Esophagus squamous epithelium (tissue), 5 donors: Measurements from ENCODE around the gene DHRS4L2. TPM values are rescaled to one million over a fixed set of nuclear protein-coding genes. Genes with fewer than 3 reads are reported as not detected.

Source experiments
- DNase-seq: peaks from one replicate; lab custom pipeline; 2025; lab: John Stamatoyannopoulos, UW
- H3K27ac ChIP-seq, 4 donors: fragments of 200-600 bp; sonication (generic); one replicate each; pipeline ENCODE4 v1.5.1; 2016 to 2019; ENCODE audit warnings: mild to moderate bottlenecking in 1 of 4
- H3K27me3 ChIP-seq, 4 donors: fragments of 200-600 bp; sonication (generic); 1 replicate in 3 of 4; 2 replicates in 1 of 4; pipeline versions ENCODE4 v1.5.1 to v1.6.0; 2017 to 2021; ENCODE audit warnings: antibody characterized with exemption in 1 of 4
- H3K36me3 ChIP-seq, 3 donors: fragments of 200-600 bp; sonication (generic); one replicate each; pipeline ENCODE4 v1.5.1; 2016 to 2019
- H3K4me1 ChIP-seq, 3 donors: fragments of 200-600 bp; sonication (generic); one replicate each; pipeline ENCODE4 v1.5.1; 2017 to 2019
- H3K4me3 ChIP-seq, 4 donors: fragments of 200-600 bp; sonication (generic); 1 replicate in 3 of 4; 2 replicates in 1 of 4; pipeline ENCODE4 v1.5.1; 2016 to 2019; ENCODE audit warnings: mild to moderate bottlenecking in 2 of 4, moderate library complexity in 1 of 4
- H3K9me3 ChIP-seq, 3 donors: fragments of 200-600 bp; sonication (generic); one replicate each; pipeline ENCODE4 v1.5.1; 2016 to 2019
- POLR2A ChIP-seq, 4 donors: fragments of 450-650 bp; IDR thresholded peaks; one replicate each; pipeline ENCODE4 v1.6.1; 2017; ENCODE audit warnings: antibody characterized with exemption in 4 of 4, mild to moderate bottlenecking in 4 of 4, moderate library complexity in 3 of 4
- WGBS, 2 donors: methylation state at CpG; one replicate each; pipeline ENCODE4 v1.1.5; 2018; 5-methylcytosine and 5-hydroxymethylcytosine counted together
- intact Hi-C: fragments of 100-400 bp; cut with DNase I; formaldehyde crosslinking; loops from one replicate; pipeline ENCODE4 v1.15.0; 2022
- total RNA-seq, 4 donors: library from RNA; depleted of rRNA; stranded (reverse); fragments of >200 nt; gene quantifications; one replicate each; pipeline ENCODE4 v1.1.0, GENCODE V29; 2016
- TF ChIP-seq, protein P1 (sequence below), 6 experiments: fragments of 450-650 bp in 4 of 6; fragments of 200-600 bp in 2 of 6; sonication (generic) in 2 of 6; IDR thresholded peaks; one replicate each; pipeline ENCODE4 v1.5.1; 2016 to 2019; ENCODE audit warnings: antibody characterized with exemption in 6 of 6, mild to moderate bottlenecking in 4 of 6, moderate library complexity in 4 of 6
- donor health status: DM: yes; HTN: yes; CAD: no.

The DHRS4L2 gene
- total RNA-seq, 4 donors from 2014 or later: 9.4 to 35.6 (median 27.2) TPM

DNA sequence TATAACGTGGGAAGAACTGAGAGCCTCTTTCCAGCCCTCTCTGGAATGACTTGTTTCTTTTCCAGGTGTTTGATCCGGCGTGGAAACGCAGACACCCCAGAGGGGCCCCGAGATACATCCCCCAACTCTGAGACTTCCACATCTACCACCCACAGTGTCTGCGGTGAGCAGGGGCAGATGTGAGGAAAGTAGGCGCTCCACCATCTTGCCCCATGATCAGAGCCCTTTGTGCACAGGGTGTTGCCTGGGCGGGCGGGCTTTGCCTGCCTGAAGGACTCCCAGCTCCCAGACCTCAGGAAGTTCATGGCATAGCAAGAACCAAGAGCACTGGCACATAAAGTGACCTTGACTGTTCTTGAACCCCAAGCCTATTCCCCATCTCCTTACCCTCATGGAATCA lies 65.9 kb downstream of the DHRS4L2 start:
- TF ChIP-seq POLR2A (IDR thresholded peaks at IDR 0.05): no peak
- TF ChIP-seq, protein P1, sequence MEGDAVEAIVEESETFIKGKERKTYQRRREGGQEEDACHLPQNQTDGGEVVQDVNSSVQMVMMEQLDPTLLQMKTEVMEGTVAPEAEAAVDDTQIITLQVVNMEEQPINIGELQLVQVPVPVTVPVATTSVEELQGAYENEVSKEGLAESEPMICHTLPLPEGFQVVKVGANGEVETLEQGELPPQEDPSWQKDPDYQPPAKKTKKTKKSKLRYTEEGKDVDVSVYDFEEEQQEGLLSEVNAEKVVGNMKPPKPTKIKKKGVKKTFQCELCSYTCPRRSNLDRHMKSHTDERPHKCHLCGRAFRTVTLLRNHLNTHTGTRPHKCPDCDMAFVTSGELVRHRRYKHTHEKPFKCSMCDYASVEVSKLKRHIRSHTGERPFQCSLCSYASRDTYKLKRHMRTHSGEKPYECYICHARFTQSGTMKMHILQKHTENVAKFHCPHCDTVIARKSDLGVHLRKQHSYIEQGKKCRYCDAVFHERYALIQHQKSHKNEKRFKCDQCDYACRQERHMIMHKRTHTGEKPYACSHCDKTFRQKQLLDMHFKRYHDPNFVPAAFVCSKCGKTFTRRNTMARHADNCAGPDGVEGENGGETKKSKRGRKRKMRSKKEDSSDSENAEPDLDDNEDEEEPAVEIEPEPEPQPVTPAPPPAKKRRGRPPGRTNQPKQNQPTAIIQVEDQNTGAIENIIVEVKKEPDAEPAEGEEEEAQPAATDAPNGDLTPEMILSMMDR (IDR thresholded peaks at IDR 0.05): no peak
- Histone ChIP-seq H3K27me3 (peaks cover 0 to 19% (median 0%) of the 10 kb centered on the region in 4 donors), H3K4me1 (peaks cover 11 to 37% (median 15%) of the 10 kb centered on the region in 3 donors), H3K4me3 (no peak overlapping the region), H3K9me3 (no peaks in the 10 kb centered on the region), H3K27ac (no peak overlapping the region), H3K36me3 (no peaks in the 10 kb centered on the region)
- intact Hi-C loops: loop anchor here (5.0 kb wide), 1 partner anchor 48 kb away; no protein-coding TSS in a partner anchor
- WGBS, 2 donors: 88 to 92% methylated on average over 7 to 9 of the region's 9 CpGs
- no peak for DNase-seq

Other genes starting within 250 kb of the DHRS4L2 start
- 10 to 100 TPM; 27.5 to 46.0 (median 38.0) TPM for gene DHRS4, start 35.2 kb upstream of the DHRS4L2 start, total RNA-seq
- 1 to 10 TPM in 2 of 4 donors, under 1 TPM in 2; 0.38 to 1.2 (median 0.86) TPM for gene CARMIL3, start 63.1 kb downstream of the DHRS4L2 start, total RNA-seq
- gene CPNE6, start 82.6 kb downstream of the DHRS4L2 start, total RNA-seq: not detected
- gene PCK2, start 105.4 kb downstream of the DHRS4L2 start, total RNA-seq: 10 to 100 TPM; 10.5 to 13.5 (median 12.8) TPM
- 100 to 1,000 TPM in 1 of 4 donors, 10 to 100 TPM in 3; 55.4 to 114 (median 79.3) TPM for gene DCAF11, start 125.8 kb downstream of the DHRS4L2 start, total RNA-seq
- gene NRL, start 126.0 kb downstream of the DHRS4L2 start, total RNA-seq: 1 to 10 TPM in 3 of 4 donors, under 1 TPM in 1; 0.79 to 4.5 (median 3.3) TPM
- gene FITM1, start 141.7 kb downstream of the DHRS4L2 start, total RNA-seq: 1 to 10 TPM in 1 of 4 donors, under 1 TPM in 2, not detected in 1; 0.42 to 3.7 (median 0.95) TPM
- 100 to 1,000 TPM; 100 to 256 (median 116) TPM for gene PSME1, start 147.3 kb downstream of the DHRS4L2 start, total RNA-seq
- gene EMC9, start 152.7 kb downstream of the DHRS4L2 start, total RNA-seq: 10 to 100 TPM in 3 of 4 donors, 1 to 10 TPM in 1; 6.0 to 12.1 (median 10.9) TPM
- gene PSME2, start 157.7 kb downstream of the DHRS4L2 start, total RNA-seq: 100 to 1,000 TPM in 1 of 4 donors, 10 to 100 TPM in 3; 44.4 to 110 (median 77.2) TPM
- 10 to 100 TPM; 26.8 to 35.6 (median 32.4) TPM for gene RNF31, start 158.6 kb downstream of the DHRS4L2 start, total RNA-seq
- 10 to 100 TPM; 21.9 to 52.2 (median 45.9) TPM for gene IRF9, start 172.3 kb downstream of the DHRS4L2 start, total RNA-seq
- gene REC8, start 183.2 kb downstream of the DHRS4L2 start, total RNA-seq: 1 to 10 TPM in 3 of 4 donors, under 1 TPM in 1; 0.47 to 7.4 (median 3.0) TPM
- gene IPO4, start 199.9 kb downstream of the DHRS4L2 start, total RNA-seq: 10 to 100 TPM; 32.9 to 55.1 (median 40.4) TPM
- gene TM9SF1, start 206.5 kb downstream of the DHRS4L2 start, total RNA-seq: 10 to 100 TPM; 36.4 to 51.3 (median 44.6) TPM
- not detected for gene TSSK4, start 216.8 kb downstream of the DHRS4L2 start, total RNA-seq
- 10 to 100 TPM; 23.6 to 80.7 (median 62.8) TPM for gene CHMP4A, start 224.6 kb downstream of the DHRS4L2 start, total RNA-seq
- gene MDP1, start 227.1 kb downstream of the DHRS4L2 start, total RNA-seq: 10 to 100 TPM in 2 of 4 donors, 1 to 10 TPM in 2; 1.4 to 12.4 (median 8.6) TPM
- 100 to 1,000 TPM in 3 of 4 donors, 10 to 100 TPM in 1; 93.1 to 182 (median 121) TPM for gene NEDD8, start 243.4 kb downstream of the DHRS4L2 start, total RNA-seq
- 10 to 100 TPM; 18.5 to 47.7 (median 33.1) TPM for gene GMPR2, start 244.0 kb downstream of the DHRS4L2 start, total RNA-seq